Measurements from ENCODE around the gene HSD11B2. TPM values are rescaled to one million over a fixed set of nuclear protein-coding genes. Genes with fewer than 3 reads are reported as not detected.
A peak's percentile ranks its signal among the peaks of the same experiment; 100 is the strongest.

The HSD11B2 gene
- total RNA-seq, 1 experiment from 2014 or later, result 33.4 TPM

GRCh38 chr16:67397812-67398545 is 32.9 kb upstream of the HSD11B2 start:
- POLR2A ChIA-PET, result no interaction called here

GRCh38 chr16:67398546-67399217 is 32.2 kb upstream of the HSD11B2 start:
- no peaks in the 10 kb centered on the region for H3K36me3 Mint-ChIP-seq
- H3K27me3 Mint-ChIP-seq (ENCODE audit: low read depth), result peaks cover 49% of the 10 kb centered on the region
- peaks cover 24% of the 10 kb centered on the region for H3K4me1 Mint-ChIP-seq
- DNase-seq (ENCODE audit: low spot score) (no peak), ATAC-seq (no peak)
- TF ChIP-seq AR (CRISPR knock-in tag; IDR thresholded peaks at IDR 0.05) (no peak), FOXP4 (CRISPR knock-in tag; IDR thresholded peaks at IDR 0.05) (no peak), KAT7 (CRISPR knock-in tag; IDR thresholded peaks at IDR 0.05; ENCODE audit: borderline replicate concordance) (no peak)
- POLR2A ChIA-PET, result no interaction called here
- H3K27ac Mint-ChIP-seq, result no peak overlapping the region
- H3K4me3 Mint-ChIP-seq, result no peak overlapping the region
- H3K9me3 Mint-ChIP-seq, result no peaks in the 10 kb centered on the region
- CTCF ChIA-PET, result interaction anchor here (0.6 to 4.2 kb wide), 33 partner anchors 9 to 152 kb away, joined by 3 to 103 read pairs (median 9); partner anchors contain the start of genes ATP6V0D1, HSD11B2, KCTD19 and LRRC36

More at GRCh38 chr16:67397812-67398545, 32.9 kb upstream of the HSD11B2 start:
- peaks cover 23% of the 10 kb centered on the region for H3K4me1 Mint-ChIP-seq
- TF ChIP-seq ZNF425 (CRISPR knock-in tag; conservative IDR thresholded peaks at IDR 0.05) (no peak), ERG (CRISPR knock-in tag; IDR thresholded peaks at IDR 0.05) (no peak)
- no peaks in the 10 kb centered on the region for H3K36me3 Mint-ChIP-seq
- no peaks in the 10 kb centered on the region for H3K9me3 Mint-ChIP-seq
- DNase-seq (ENCODE audit: low spot score) (no peak), ATAC-seq (no peak)
- CTCF ChIA-PET, result interaction anchor here (0.6 to 6.8 kb wide), 13 partner anchors 7 to 152 kb away, joined by 3 to 103 read pairs (median 25); partner anchors contain the start of genes KCTD19 and LRRC36
- no peak overlapping the region for H3K27ac Mint-ChIP-seq
- peaks cover 54% of the 10 kb centered on the region for H3K27me3 Mint-ChIP-seq (ENCODE audit: low read depth)
- no peak overlapping the region for H3K4me3 Mint-ChIP-seq

- no peak overlapping the region for H3K4me3 Mint-ChIP-seq
- ATAC-seq (peak; percentile 83), DNase-seq (ENCODE audit: low spot score) (peak; percentile 90)
- ChIA-PET CTCF (interaction anchor here (0.5 to 4.2 kb wide), 64 partner anchors 9 to 616 kb away, joined by 3 to 103 read pairs (median 6); partner anchors contain the start of genes ATP6V0D1, B3GNT9, DPEP2NB and ELMO3), POLR2A (interaction anchor here (0.6 kb wide), 2 partner anchors 107 to 115 kb away, joined by 3 to 4 read pairs; no protein-coding TSS in a partner anchor)
- H3K4me1 Mint-ChIP-seq, result peaks cover 26% of the 10 kb centered on the region
- H3K9me3 Mint-ChIP-seq, result no peaks in the 10 kb centered on the region
- H3K27me3 Mint-ChIP-seq (ENCODE audit: low read depth), result peaks cover 44% of the 10 kb centered on the region
- no peaks in the 10 kb centered on the region for H3K36me3 Mint-ChIP-seq
- no peak overlapping the region for H3K27ac Mint-ChIP-seq
- TF ChIP-seq FOXP1 (CRISPR knock-in tag; IDR thresholded peaks at IDR 0.05; ENCODE audit: borderline replicate concordance) (peak; percentile 24; the same call in 1 of the 2 replicates), ZBTB21 (CRISPR knock-in tag; IDR thresholded peaks at IDR 0.05; ENCODE audit: borderline replicate concordance) (0 out of 2 replicates have a peak, but pooled peaks have one; percentile 59), GRHL2 (CRISPR knock-in tag; IDR thresholded peaks at IDR 0.05; ENCODE audit: insufficient replicate concordance, severe bottlenecking) (no peak), ZSCAN18 (CRISPR knock-in tag; IDR thresholded peaks at IDR 0.05) (no peak), ZNF416 (CRISPR knock-in tag; IDR thresholded peaks at IDR 0.05) (0 out of 2 replicates have a peak, but pooled peaks have one; percentile 45), ZNF138 (CRISPR knock-in tag; conservative IDR thresholded peaks at IDR 0.05) (0 out of 2 replicates have a peak, but pooled peaks have one; percentile 67), TP53 (CRISPR knock-in tag; IDR thresholded peaks at IDR 0.05) (0 out of 2 replicates have a peak, but pooled peaks have one; percentile 36), NR2C2 (CRISPR knock-in tag; IDR thresholded peaks at IDR 0.05) (no peak), USF2 (CRISPR knock-in tag; IDR thresholded peaks at IDR 0.05) (peak; percentile 32; the same call in 1 of the 2 replicates), MLX (CRISPR knock-in tag; IDR thresholded peaks at IDR 0.05) (no peak), RELA (CRISPR knock-in tag; IDR thresholded peaks at IDR 0.05; ENCODE audit: borderline replicate concordance) (no peak)
These were observed 31.6 kb upstream of the HSD11B2 start for GRCh38 chr16:67399218-67399733.
